ENCODE data around the gene KCNQ1.
A peak's percentile ranks its signal among the peaks of the same experiment; 100 is the strongest.

Gene KCNQ1

GRCh38 chr11:2440646-2441045, 4.2 kb upstream of the KCNQ1 start:
- H3K27me3 ChIP-seq, result peaks cover 21% of the 10 kb centered on the region; the same call in 1 of the 2 replicates

GRCh38 chr11:2441171-2441570, 3.6 kb upstream of the KCNQ1 start:
- no peak overlapping the region for H3K4me3 ChIP-seq
- no peaks in the 10 kb centered on the region for H4K20me1 ChIP-seq
- H3K27ac ChIP-seq, result no peak overlapping the region
- H3K9ac ChIP-seq, result no peak overlapping the region
- H3K36me3 ChIP-seq, result no peaks in the 10 kb centered on the region
- peaks cover 26% of the 10 kb centered on the region; the same call in 1 of the 2 replicates for H3K27me3 ChIP-seq
- TF ChIP-seq Cebpa-rat (IDR thresholded peaks at IDR 0.05), result no peak
- H3K4me2 ChIP-seq, result no peak overlapping the region
- no peaks in the 10 kb centered on the region for H3K9me3 ChIP-seq
- H3K4me1 ChIP-seq, result peaks cover 22% of the 10 kb centered on the region

More at GRCh38 chr11:2440646-2441045, 4.2 kb upstream of the KCNQ1 start:
- TF ChIP-seq Cebpa-rat (IDR thresholded peaks at IDR 0.05), result no peak
- Histone ChIP-seq H3K36me3 (no peaks in the 10 kb centered on the region), H3K9me3 (no peaks in the 10 kb centered on the region), H3K4me2 (no peak overlapping the region), H4K20me1 (no peaks in the 10 kb centered on the region), H3K4me3 (no peak overlapping the region), H3K9ac (no peak overlapping the region), H3K4me1 (peaks cover 17% of the 10 kb centered on the region), H3K27ac (no peak overlapping the region)

- TF ChIP-seq Cebpa-rat (IDR thresholded peaks at IDR 0.05), result no peak
- Histone ChIP-seq H3K36me3 (no peaks in the 10 kb centered on the region), H3K27me3 (peaks cover 29% of the 10 kb centered on the region; the same call in 1 of the 2 replicates), H3K4me2 (no peak overlapping the region), H3K27ac (no peak overlapping the region), H3K4me1 (peaks cover 37% of the 10 kb centered on the region), H3K9ac (no peak overlapping the region), H3K4me3 (no peak overlapping the region), H4K20me1 (no peaks in the 10 kb centered on the region), H3K9me3 (no peaks in the 10 kb centered on the region)
Observed at GRCh38 chr11:2442589-2442988, 2.2 kb upstream of the KCNQ1 start.

GRCh38 chr11:2443406-2443805, 1.4 kb upstream of the KCNQ1 start:
- H3K4me1 ChIP-seq, result peaks cover 45% of the 10 kb centered on the region
- H3K27ac ChIP-seq, result no peak overlapping the region
- H3K9me3 ChIP-seq, result no peaks in the 10 kb centered on the region
- H4K20me1 ChIP-seq, result no peaks in the 10 kb centered on the region
- H3K4me3 ChIP-seq, result no peak overlapping the region
- no peak overlapping the region for H3K4me2 ChIP-seq
- no peaks in the 10 kb centered on the region for H3K36me3 ChIP-seq
- TF ChIP-seq Cebpa-rat (IDR thresholded peaks at IDR 0.05), result no peak
- H3K9ac ChIP-seq, result no peak overlapping the region
- H3K27me3 ChIP-seq, result peaks cover 29% of the 10 kb centered on the region; the same call in 1 of the 2 replicates

GRCh38 chr11:2443881-2444820, 657 bp upstream of the KCNQ1 start, which contains the start of gene TRPM5:
Gene TRPM5, minus strand, starts transcription at chr11:2444514. Its CDS starts 21,478 bp downstream, at chr11:2423036.
- Histone ChIP-seq H3K9ac (peak within 1 kb of the TSS; percentile 66), H3K4me3 (peak within 1 kb of the TSS; percentile 71), H3K36me3 (no peaks in the 10 kb centered on the region), H3K27me3 (peaks cover 29% of the 10 kb centered on the region; the same call in 1 of the 2 replicates), H3K4me1 (peaks cover 51% of the 10 kb centered on the region), H4K20me1 (no peaks in the 10 kb centered on the region), H3K4me2 (peak within 1 kb of the TSS; percentile 99), H3K27ac (peak within 1 kb of the TSS; percentile 62), H3K9me3 (no peaks in the 10 kb centered on the region)
- no peak for TF ChIP-seq Cebpa-rat (IDR thresholded peaks at IDR 0.05)

GRCh38 chr11:2445746-2446551, 1.1 kb downstream of the KCNQ1 start:
- Histone ChIP-seq H3K27me3 (peaks cover 29% of the 10 kb centered on the region; the same call in 1 of the 2 replicates), H3K4me1 (peaks cover 51% of the 10 kb centered on the region), H3K9ac (peak overlapping the region; percentile 66), H3K4me3 (peak overlapping the region; percentile 71), H3K4me2 (peak overlapping the region; percentile 99), H3K36me3 (no peaks in the 10 kb centered on the region), H4K20me1 (no peaks in the 10 kb centered on the region), H3K27ac (peak overlapping the region; percentile 63; the same call in 1 of the 2 replicates), H3K9me3 (no peaks in the 10 kb centered on the region)
- TF ChIP-seq Cebpa-rat (IDR thresholded peaks at IDR 0.05), result no peak

- H3K4me3 ChIP-seq, result peak overlapping the region; percentile 71
- H4K20me1 ChIP-seq, result no peaks in the 10 kb centered on the region
- H3K27me3 ChIP-seq, result peaks cover 29% of the 10 kb centered on the region; the same call in 1 of the 2 replicates
- H3K9ac ChIP-seq, result peak overlapping the region; percentile 46; the same call in 1 of the 2 replicates
- H3K27ac ChIP-seq, result peak overlapping the region; percentile 63
- H3K4me1 ChIP-seq, result peaks cover 51% of the 10 kb centered on the region
- peak overlapping the region; percentile 99 for H3K4me2 ChIP-seq
- no peaks in the 10 kb centered on the region for H3K9me3 ChIP-seq
- no peak for TF ChIP-seq Cebpa-rat (IDR thresholded peaks at IDR 0.05)
- no peaks in the 10 kb centered on the region for H3K36me3 ChIP-seq
Observed at GRCh38 chr11:2446590-2447252, 1.9 kb downstream of the KCNQ1 start.

GRCh38 chr11:2447253-2447950, 2.6 kb downstream of the KCNQ1 start:
- no peaks in the 10 kb centered on the region for H4K20me1 ChIP-seq
- H3K27ac ChIP-seq, result peak overlapping the region; percentile 63
- no peaks in the 10 kb centered on the region for H3K36me3 ChIP-seq
- H3K9me3 ChIP-seq, result no peaks in the 10 kb centered on the region
- H3K4me1 ChIP-seq, result peaks cover 51% of the 10 kb centered on the region
- no peak for TF ChIP-seq Cebpa-rat (IDR thresholded peaks at IDR 0.05)
- H3K9ac ChIP-seq, result peak overlapping the region; percentile 46
- H3K27me3 ChIP-seq, result peaks cover 29% of the 10 kb centered on the region; the same call in 1 of the 2 replicates
- H3K4me2 ChIP-seq, result peak overlapping the region; percentile 99
- H3K4me3 ChIP-seq, result peak overlapping the region; percentile 71

All from BLaER1 (cell line).